Measurements from ENCODE around the gene GRB10.

DNA sequence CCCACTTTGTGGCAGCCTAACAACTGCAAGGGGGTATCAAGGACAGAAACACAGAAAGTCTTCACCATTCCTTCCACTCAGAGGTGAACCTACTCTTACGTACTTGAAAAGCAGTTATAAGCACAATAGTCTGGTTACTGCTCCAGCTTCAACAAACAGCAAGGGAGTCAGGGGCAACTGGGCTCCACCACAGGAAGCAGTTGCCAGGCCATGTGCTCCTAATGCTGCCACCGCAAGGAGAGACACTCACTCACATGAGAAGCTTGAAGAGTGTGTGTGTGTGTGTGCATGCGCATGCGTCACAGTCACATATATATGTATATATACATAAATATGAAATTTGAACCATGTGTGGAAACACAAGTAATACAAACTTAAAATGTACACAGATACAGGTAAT, 65.5 kb downstream of the GRB10 start:
- TF ChIP-seq, protein P1, sequence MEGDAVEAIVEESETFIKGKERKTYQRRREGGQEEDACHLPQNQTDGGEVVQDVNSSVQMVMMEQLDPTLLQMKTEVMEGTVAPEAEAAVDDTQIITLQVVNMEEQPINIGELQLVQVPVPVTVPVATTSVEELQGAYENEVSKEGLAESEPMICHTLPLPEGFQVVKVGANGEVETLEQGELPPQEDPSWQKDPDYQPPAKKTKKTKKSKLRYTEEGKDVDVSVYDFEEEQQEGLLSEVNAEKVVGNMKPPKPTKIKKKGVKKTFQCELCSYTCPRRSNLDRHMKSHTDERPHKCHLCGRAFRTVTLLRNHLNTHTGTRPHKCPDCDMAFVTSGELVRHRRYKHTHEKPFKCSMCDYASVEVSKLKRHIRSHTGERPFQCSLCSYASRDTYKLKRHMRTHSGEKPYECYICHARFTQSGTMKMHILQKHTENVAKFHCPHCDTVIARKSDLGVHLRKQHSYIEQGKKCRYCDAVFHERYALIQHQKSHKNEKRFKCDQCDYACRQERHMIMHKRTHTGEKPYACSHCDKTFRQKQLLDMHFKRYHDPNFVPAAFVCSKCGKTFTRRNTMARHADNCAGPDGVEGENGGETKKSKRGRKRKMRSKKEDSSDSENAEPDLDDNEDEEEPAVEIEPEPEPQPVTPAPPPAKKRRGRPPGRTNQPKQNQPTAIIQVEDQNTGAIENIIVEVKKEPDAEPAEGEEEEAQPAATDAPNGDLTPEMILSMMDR (IDR thresholded peaks at IDR 0.05; ENCODE audit: low read depth, low read length), result no peak
- no peak for TF ChIP-seq EZH2phosphoT487 (IDR thresholded peaks at IDR 0.05; ENCODE audit: low read depth)
